ENCODE results near the gene LDLRAD4.

Gene LDLRAD4

GRCh38 chr18:13642440-13642827 lies 423.9 kb downstream of the LDLRAD4 start:
- TF ChIP-seq SUZ12 (IDR thresholded peaks at IDR 0.05) (no peak), PKNOX1 (IDR thresholded peaks at IDR 0.05) (no peak), HDGF (IDR thresholded peaks at IDR 0.05; ENCODE audit: borderline replicate concordance) (no peak), ZNF384 (IDR thresholded peaks at IDR 0.05) (no peak), LEF1 (IDR thresholded peaks at IDR 0.05; ENCODE audit: borderline replicate concordance) (no peak), SP1 (IDR thresholded peaks at IDR 0.05) (no peak), ELF4 (IDR thresholded peaks at IDR 0.05) (no peak), TARDBP (IDR thresholded peaks at IDR 0.05) (no peak), ARNT (IDR thresholded peaks at IDR 0.05) (no peak), FOXK2 (IDR thresholded peaks at IDR 0.05) (no peak)
- DNase-seq (ENCODE audit: extremely low spot score) = no peak
- CTCF ChIA-PET = no interaction called here
- POLR2A ChIA-PET = no interaction called here

- CTCF ChIA-PET = no interaction called here
- TF ChIP-seq CTBP1 (IDR thresholded peaks at IDR 0.05; ENCODE audit: borderline replicate concordance) (no peak), FOXM1 (IDR thresholded peaks at IDR 0.05; ENCODE audit: borderline replicate concordance) (no peak), ELF4 (IDR thresholded peaks at IDR 0.05) (no peak), NFRKB (IDR thresholded peaks at IDR 0.05) (no peak), TARDBP (IDR thresholded peaks at IDR 0.05) (no peak), BHLHE40 (IDR thresholded peaks at IDR 0.05; ENCODE audit: borderline replicate concordance) (no peak), ARNT (IDR thresholded peaks at IDR 0.05) (no peak), ZNF384 (IDR thresholded peaks at IDR 0.05) (no peak), FOXK2 (IDR thresholded peaks at IDR 0.05) (no peak), SP1 (IDR thresholded peaks at IDR 0.05) (no peak), FOXA1 (IDR thresholded peaks at IDR 0.05) (no peak), SUZ12 (IDR thresholded peaks at IDR 0.05) (no peak), PKNOX1 (IDR thresholded peaks at IDR 0.05) (no peak), L3MBTL2 (conservative IDR thresholded peaks at IDR 0.05) (no peak), LEF1 (IDR thresholded peaks at IDR 0.05; ENCODE audit: borderline replicate concordance) (no peak), HDGF (IDR thresholded peaks at IDR 0.05; ENCODE audit: borderline replicate concordance) (no peak)
- POLR2A ChIA-PET = no interaction called here
- no peak for DNase-seq (ENCODE audit: extremely low spot score)
These were observed 424.7 kb downstream of the LDLRAD4 start for GRCh38 chr18:13643261-13643751.

- DNase-seq (ENCODE audit: extremely low spot score) = no peak
- TF ChIP-seq PKNOX1 (IDR thresholded peaks at IDR 0.05) (no peak), HDGF (IDR thresholded peaks at IDR 0.05; ENCODE audit: borderline replicate concordance) (no peak), CTBP1 (IDR thresholded peaks at IDR 0.05; ENCODE audit: borderline replicate concordance) (no peak), BHLHE40 (IDR thresholded peaks at IDR 0.05; ENCODE audit: borderline replicate concordance) (no peak), SUZ12 (IDR thresholded peaks at IDR 0.05) (no peak), FOXK2 (IDR thresholded peaks at IDR 0.05) (no peak)
- CTCF ChIA-PET = no interaction called here
- POLR2A ChIA-PET = no interaction called here
These were observed 426.5 kb downstream of the LDLRAD4 start for GRCh38 chr18:13645093-13645492.

- TF ChIP-seq HDGF (IDR thresholded peaks at IDR 0.05; ENCODE audit: borderline replicate concordance) = no peak
- no peak for TF ChIP-seq FOXM1 (IDR thresholded peaks at IDR 0.05; ENCODE audit: borderline replicate concordance)
- no peak for TF ChIP-seq ARNT (IDR thresholded peaks at IDR 0.05)
- no peak for TF ChIP-seq SUZ12 (IDR thresholded peaks at IDR 0.05)
- TF ChIP-seq NFRKB (IDR thresholded peaks at IDR 0.05) = no peak
- no peak for TF ChIP-seq L3MBTL2 (conservative IDR thresholded peaks at IDR 0.05)
- no peak for TF ChIP-seq SP1 (IDR thresholded peaks at IDR 0.05)
- no peak for TF ChIP-seq FOXA1 (IDR thresholded peaks at IDR 0.05)
- no peak for TF ChIP-seq FOXK2 (IDR thresholded peaks at IDR 0.05)
- no peak for TF ChIP-seq PKNOX1 (IDR thresholded peaks at IDR 0.05)
- TF ChIP-seq TARDBP (IDR thresholded peaks at IDR 0.05) = no peak
- TF ChIP-seq ELF4 (IDR thresholded peaks at IDR 0.05) = no peak
- no peak for TF ChIP-seq BHLHE40 (IDR thresholded peaks at IDR 0.05; ENCODE audit: borderline replicate concordance)
- no peak for TF ChIP-seq ZNF384 (IDR thresholded peaks at IDR 0.05)
- DNase-seq (ENCODE audit: extremely low spot score) = no peak
- ChIA-PET POLR2A (no interaction called here), CTCF (no interaction called here)
These were observed 428.1 kb downstream of the LDLRAD4 start for GRCh38 chr18:13646633-13647032.

GRCh38 chr18:13647761-13648160 lies 429.2 kb downstream of the LDLRAD4 start:
- no peak for DNase-seq (ENCODE audit: extremely low spot score)
- POLR2A ChIA-PET = no interaction called here
- CTCF ChIA-PET = no interaction called here
- no peak for TF ChIP-seq SUZ12 (IDR thresholded peaks at IDR 0.05)

- DNase-seq (ENCODE audit: extremely low spot score) = no peak
- ChIA-PET CTCF (no interaction called here), POLR2A (no interaction called here)
- TF ChIP-seq ZNF384 (IDR thresholded peaks at IDR 0.05) (no peak), FOXK2 (IDR thresholded peaks at IDR 0.05) (no peak), BHLHE40 (IDR thresholded peaks at IDR 0.05; ENCODE audit: borderline replicate concordance) (no peak), SP1 (IDR thresholded peaks at IDR 0.05) (no peak), FOXM1 (IDR thresholded peaks at IDR 0.05; ENCODE audit: borderline replicate concordance) (no peak), SUZ12 (IDR thresholded peaks at IDR 0.05) (no peak), FOXA1 (IDR thresholded peaks at IDR 0.05) (no peak), HDGF (IDR thresholded peaks at IDR 0.05; ENCODE audit: borderline replicate concordance) (no peak), ARNT (IDR thresholded peaks at IDR 0.05) (no peak), ELF4 (IDR thresholded peaks at IDR 0.05) (no peak), NFRKB (IDR thresholded peaks at IDR 0.05) (no peak), CTBP1 (IDR thresholded peaks at IDR 0.05; ENCODE audit: borderline replicate concordance) (no peak), LEF1 (IDR thresholded peaks at IDR 0.05; ENCODE audit: borderline replicate concordance) (no peak), L3MBTL2 (conservative IDR thresholded peaks at IDR 0.05) (no peak), TARDBP (IDR thresholded peaks at IDR 0.05) (no peak)
These were observed 431.1 kb downstream of the LDLRAD4 start for GRCh38 chr18:13649397-13650390.

Measured in HEK293T (cell line).